ENCODE measurements around the gene GPD1L.

DNA sequence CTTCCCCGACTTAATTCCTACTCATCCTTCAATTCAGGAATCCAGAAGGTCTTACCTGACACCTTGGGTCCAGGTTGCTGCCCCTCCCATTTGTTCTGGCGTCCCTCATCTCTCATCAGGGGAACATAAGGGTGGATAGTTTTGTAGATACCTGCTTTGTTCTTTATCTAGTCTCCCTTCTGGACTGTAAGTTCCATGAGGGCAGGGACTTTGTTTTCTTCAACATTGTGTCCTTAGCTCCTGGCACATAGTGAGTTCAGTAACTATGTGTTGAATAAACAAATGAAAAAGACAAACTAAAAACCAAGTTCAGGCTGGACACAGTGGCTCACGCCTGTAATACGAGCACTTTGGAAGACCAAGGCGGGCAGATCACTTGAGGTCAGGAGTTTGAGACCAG is 13.2 kb upstream of the GPD1L start:
- TF ChIP-seq CTCF (IDR thresholded peaks at IDR 0.05) (no peak), POLR2A (IDR thresholded peaks at IDR 0.05) (no peak), POLR2AphosphoS5 (IDR thresholded peaks at IDR 0.05) (no peak)
